GM19455 (cell line): ENCODE results near the gene TPSD1.

Source experiments
- ATAC-seq: cut with Tn5 transposase; IDR thresholded peaks from one replicate; pipeline ENCODE4 v1.9.1; 2021; ENCODE audit not compliant: unreplicated experiment

Gene TPSD1

DNA sequence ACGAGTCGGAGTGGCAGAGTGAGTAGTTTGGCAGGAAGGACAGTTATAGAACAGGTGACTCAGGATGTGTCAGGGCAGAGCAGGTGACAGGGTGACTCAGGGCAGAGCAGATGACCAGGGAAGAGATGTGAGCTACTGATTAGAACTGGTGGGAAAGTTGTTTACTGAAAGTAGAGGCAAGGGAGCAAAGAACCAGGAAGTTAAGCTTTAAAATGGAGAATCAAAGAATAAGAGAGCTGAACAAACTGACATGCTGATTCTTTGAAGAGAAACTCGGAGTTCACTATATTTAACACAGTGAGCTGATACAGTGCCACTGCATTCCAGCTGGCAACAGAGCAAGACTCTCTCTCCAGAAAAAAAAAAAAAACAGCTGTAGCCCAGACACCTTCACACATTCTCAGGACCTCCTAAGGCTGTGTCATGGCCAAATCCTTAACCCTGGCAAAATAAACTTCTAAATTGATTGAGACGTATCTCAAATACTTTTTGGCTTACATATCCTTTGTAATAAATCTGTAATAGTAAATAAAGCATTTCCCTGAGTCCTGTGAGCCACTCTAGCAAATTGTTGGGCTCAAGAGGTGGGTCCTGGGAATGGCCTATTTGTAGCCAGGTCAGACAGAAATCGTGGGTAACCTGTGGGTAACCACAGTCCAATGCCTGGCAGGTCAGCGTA is 41.3 kb downstream of the TPSD1 start:
- no peak for ATAC-seq

DNA sequence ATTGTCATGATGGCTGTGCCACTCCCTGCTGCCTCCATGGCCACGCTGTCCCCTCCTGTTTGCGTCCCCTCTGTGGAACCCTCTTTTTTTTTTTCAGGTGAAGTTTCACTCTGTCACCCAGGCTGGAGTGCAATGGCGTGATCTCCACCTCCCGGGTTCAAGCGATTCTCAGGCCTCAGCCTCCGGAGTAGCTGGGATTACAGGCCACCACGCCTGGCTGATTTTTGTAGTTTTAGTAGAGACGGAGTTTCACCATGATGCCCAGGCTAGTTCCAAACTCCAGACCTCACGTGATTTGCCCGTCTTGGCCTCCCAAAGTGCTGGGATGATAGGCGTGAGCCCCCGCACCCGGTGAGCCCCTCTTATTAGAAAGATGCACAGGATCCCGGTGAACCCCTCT is 42.5 kb downstream of the TPSD1 start:
- no peak for ATAC-seq

DNA sequence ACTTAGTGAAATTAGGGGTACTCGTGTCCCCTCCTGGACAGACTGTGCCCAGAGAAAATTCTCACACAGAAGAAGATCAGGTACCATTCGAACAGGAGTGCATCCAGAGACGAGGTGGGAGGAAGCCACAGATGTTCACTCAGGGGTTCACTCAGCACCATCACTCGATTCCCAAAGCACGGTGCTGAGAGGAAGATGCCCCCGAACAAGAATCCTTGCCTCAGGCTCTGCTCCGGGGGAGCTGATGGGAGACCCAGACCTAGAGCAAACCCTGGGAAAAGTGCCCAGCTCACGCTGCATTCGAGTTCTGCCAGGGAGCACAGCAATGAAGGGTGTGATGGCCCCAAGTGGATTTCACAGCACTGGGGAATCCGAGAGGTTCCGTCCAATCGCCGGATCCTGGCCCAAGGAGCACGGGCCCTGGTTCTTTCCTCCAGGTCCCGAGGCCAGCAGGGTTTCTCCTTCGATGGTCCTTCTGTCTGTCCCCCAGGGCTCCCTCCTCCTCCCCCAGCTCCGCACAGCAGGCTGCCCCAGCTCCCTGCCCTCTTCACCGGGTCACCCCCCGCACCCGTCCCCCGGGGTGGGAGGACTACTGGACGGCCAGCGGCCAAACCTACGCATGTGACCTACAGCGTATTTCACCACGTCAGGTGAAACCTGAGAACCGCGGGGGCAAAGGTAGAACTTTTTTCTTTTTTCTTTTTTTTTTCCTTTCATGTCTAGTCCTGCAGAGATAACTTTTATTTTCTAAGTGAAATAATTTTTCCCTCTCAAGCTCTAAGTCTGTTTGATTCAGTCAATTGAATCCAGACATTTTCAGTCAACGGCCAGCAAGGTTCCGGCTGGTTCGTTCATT is 43.4 kb downstream of the TPSD1 start:
- ATAC-seq: no peak

DNA sequence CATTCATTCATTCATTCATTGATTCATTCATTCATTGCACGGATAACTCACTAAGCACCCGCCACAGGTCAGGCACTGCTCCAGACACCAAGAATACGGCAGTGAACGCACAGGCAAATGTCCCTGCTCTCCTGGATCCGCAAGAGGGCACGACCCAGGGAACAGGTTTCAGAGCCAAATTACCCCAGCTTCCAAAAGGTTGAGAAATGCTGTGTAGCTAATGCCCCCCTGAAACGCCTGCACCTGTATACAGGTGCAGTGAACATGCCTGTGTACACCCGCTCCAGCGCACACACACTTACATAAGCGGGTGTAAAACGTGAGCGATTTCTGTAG is 44.0 kb downstream of the TPSD1 start:
- no peak for ATAC-seq

DNA sequence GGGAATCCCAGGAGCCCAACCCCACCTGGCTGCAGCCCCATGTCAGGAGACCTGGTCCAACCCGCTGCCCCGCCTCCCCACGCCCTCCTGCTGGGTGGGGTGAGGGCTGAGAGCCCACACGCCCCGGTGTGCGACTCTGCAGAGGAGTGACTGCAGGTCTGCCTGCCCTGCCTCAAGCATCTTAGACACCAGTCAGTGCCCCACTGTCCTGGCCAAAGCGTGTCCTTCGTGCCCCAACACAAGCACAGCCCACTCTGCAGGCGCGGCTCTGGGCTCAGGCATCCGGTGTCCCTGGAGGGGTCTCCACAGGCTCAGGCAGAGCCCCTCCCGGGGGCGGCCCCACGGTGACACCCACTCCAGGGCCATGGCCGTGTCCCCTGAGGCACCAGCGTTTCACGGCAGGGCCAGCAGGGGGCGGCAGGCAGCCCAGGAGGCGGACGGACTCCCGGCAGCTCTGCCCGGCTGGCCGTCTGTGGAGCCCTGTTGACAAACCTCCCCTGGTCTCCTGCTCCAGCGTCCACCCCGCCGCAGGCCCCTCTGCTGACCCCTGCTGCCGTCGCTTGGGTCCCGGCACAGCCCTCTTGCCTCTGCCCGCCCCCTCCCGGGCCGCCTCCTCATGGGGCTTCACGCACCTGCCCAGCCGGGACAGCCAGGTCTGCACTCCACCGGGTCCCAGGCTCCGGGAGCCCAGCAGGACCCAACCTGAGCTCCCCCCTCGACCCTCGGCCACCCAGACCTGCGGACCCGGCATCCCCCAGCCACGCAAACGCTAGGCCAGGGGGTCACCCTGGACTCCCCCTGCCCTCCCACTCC is 45.0 kb downstream of the TPSD1 start:
- ATAC-seq: no peak

DNA sequence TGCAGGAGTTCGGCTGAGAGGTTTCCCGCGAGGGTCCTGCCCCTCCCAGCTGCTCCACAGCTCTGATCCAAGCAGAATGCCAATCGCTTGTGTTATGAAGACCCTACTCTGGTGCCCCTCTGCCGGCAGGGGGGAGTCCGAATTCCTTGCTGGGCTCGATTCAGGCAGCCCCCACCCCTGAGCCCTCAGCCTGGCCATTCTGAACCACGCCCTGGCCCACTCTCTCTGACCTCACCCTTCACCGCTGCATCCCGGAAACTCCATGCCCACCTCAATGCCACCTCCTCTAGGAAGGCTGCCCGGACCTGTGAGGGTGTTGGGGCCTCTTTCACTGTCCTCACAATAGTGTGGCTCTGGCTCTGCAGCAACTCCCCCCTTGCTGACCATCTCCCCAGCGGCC is 45.7 kb downstream of the TPSD1 start:
- no peak for ATAC-seq

DNA sequence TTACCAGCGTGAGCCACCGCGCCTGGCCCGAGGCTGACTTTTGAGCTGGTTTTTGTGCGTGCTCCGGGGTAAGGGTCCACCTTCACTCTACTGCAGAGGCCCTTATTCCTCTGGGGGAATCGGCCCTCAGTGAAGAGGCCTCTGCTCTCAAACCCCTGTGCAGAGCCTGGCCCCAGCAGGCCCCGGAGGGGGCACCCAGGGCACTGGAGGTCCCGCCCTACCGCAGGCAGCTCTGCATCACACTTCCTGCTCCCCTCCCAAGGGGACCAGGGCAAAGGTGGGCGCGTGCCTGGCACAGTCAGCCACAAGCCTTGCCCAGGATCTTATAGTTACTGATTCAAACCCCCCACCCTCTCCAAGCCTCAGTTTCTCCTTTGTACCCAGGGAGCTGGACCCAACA is 50.0 kb downstream of the TPSD1 start:
- no peak for ATAC-seq

DNA sequence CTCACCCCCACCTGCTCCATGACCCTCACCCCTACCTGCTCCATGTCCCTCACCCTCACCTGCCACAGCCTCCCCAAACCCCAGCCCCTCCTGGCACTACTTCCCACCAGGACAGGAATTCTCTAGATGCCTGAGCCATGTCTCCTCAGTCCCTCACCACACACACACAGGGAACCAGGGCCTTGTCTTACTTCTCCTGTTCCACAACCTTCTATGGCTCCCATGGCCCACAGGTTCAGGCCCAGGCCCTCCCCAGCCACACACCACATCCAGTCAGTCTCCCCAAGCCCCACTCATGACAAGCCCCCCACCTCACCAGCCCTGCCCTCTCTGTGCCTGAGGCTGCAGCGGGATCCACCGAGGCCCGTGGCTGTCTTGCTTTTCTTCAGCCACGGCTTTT is 50.5 kb downstream of the TPSD1 start:
- no peak for ATAC-seq

DNA sequence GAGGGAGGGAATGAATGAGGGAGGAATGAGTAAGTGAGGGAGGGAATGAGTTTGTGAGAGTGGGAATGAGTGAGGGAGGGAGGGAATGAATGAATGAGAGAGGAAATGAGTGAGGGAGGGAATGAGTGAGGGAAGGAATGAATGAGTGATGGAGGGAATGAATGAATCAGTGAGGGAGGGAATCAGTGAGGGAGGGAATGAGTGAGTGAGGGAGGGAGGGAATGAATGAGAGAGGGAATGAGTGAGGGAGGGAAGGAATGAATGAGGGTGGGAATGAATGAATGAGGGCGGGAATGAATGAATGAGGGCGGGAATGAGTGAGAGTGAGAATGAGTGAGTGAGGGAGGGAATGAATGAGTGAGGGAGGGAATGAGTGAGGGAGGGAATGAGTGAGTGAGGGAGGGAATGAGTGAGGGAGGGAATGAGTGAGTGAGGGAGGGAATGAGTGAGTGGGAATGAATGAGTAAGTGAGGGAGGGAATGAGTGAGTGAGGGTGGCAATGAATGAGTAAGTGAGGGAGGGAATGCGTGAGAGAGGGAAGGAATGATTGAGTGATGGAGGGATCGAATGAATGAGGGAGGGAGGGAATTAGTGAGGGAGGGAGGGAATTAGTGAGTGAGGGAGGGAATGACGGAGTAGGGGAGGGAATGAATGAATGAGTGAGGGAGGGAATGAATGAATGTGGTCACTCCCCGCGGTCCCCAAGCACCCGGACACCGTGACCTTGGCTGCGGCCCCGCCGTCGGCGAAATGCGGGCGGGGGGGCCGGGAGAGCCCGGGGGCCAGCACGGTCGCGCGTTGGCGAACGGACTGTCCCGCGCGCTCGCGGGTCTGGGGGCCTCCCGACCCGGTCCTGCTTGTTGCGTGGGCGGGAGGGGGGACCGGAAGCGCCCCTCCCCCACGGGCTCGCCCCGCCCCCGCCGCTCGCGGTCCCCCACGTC is 52.4 kb downstream of the TPSD1 start:
- ATAC-seq: peak; percentile 7
